H7 (cell line): ENCODE measurements around the gene TNP2. TPM values are rescaled to one million over a fixed set of nuclear protein-coding genes. Genes with fewer than 3 reads are reported as not detected.

Source experiments
- total RNA-seq: library from RNA; depleted of rRNA; stranded (reverse); fragments of >200 nt; shearing (Covaris generic); gene quantifications from 2 replicates; pipeline ENCODE4 v1.2.3, GENCODE V29; 2014; rRNA removed

Gene TNP2
- total RNA-seq, 1 experiment from 2014 or later, result not detected

Other genes starting within 250 kb of the TNP2 start
- 16.3 and 16.4 TPM in 2 replicates for gene SOCS1, start 13.1 kb downstream of the TNP2 start, total RNA-seq
- not detected in 2 replicates for gene PRM3, start 4.3 kb upstream of the TNP2 start, total RNA-seq
- not detected in 2 replicates for gene PRM2, start 7.2 kb upstream of the TNP2 start, total RNA-seq
- gene PRM1, start 12.0 kb upstream of the TNP2 start, total RNA-seq, result not detected in 2 replicates
- 58.8 and 59.2 TPM in 2 replicates for gene RMI2, start 76.1 kb upstream of the TNP2 start, total RNA-seq